IMR-90 (cell line): ENCODE measurements around the gene FAM163B.

Experiments
- BHLHE40 ChIP-seq: fragments of 150-350 bp; IDR thresholded peaks from 2 replicates; pipeline ENCODE4 v1.6.1; 2016; ENCODE audit warnings: mild to moderate bottlenecking, low read depth, low read length
- CEBPB ChIP-seq: IDR thresholded peaks from 2 replicates; pipeline ENCODE4 v1.6.1; 2012; ENCODE audit warnings: low read depth, low read length, improper control_type of control experiment
- CHD1 ChIP-seq: IDR thresholded peaks from 2 replicates; pipeline ENCODE4 v1.6.1; 2012; ENCODE audit warnings: low read depth, low read length, improper control_type of control experiment
- CTCF ChIP-seq: conservative IDR thresholded peaks from 2 replicates; pipeline ENCODE4 v1.5.1; 2012; ENCODE audit warnings: mild to moderate bottlenecking, low read depth, low read length, improper control_type of control experiment
- FOS ChIP-seq: fragments of 150-350 bp; IDR thresholded peaks from 2 replicates; pipeline ENCODE4 v1.6.1; 2016; ENCODE audit warnings: low read depth, low read length
- MXI1 ChIP-seq: IDR thresholded peaks from 2 replicates; pipeline ENCODE4 v1.6.1; 2012; ENCODE audit warnings: low read depth, mild to moderate bottlenecking, low read length, moderate library complexity, borderline replicate concordance
- POLR2A ChIP-seq: IDR thresholded peaks from 2 replicates; pipeline ENCODE4 v1.6.1; 2012; ENCODE audit warnings: mild to moderate bottlenecking, low read depth, low read length
- RAD21 ChIP-seq: IDR thresholded peaks from 2 replicates; pipeline ENCODE4 v1.6.1; 2012; ENCODE audit warnings: low read length, improper control_type of control experiment
- RFX5 ChIP-seq: IDR thresholded peaks from 2 replicates; pipeline ENCODE4 v1.8.0; 2012; ENCODE audit warnings: low read depth, mild to moderate bottlenecking, low read length, moderate library complexity
- SMC3 ChIP-seq: fragments of 150-350 bp; IDR thresholded peaks from 2 replicates; pipeline ENCODE4 v1.6.1; 2016; ENCODE audit warnings: low read depth, mild to moderate bottlenecking, antibody characterized with exemption, low read length, moderate library complexity
- USF2 ChIP-seq: fragments of 150-350 bp; IDR thresholded peaks from 2 replicates; pipeline ENCODE4 v1.6.1; 2017; ENCODE audit warnings: mild to moderate bottlenecking, antibody characterized with exemption, low read length, low read depth

DNA sequence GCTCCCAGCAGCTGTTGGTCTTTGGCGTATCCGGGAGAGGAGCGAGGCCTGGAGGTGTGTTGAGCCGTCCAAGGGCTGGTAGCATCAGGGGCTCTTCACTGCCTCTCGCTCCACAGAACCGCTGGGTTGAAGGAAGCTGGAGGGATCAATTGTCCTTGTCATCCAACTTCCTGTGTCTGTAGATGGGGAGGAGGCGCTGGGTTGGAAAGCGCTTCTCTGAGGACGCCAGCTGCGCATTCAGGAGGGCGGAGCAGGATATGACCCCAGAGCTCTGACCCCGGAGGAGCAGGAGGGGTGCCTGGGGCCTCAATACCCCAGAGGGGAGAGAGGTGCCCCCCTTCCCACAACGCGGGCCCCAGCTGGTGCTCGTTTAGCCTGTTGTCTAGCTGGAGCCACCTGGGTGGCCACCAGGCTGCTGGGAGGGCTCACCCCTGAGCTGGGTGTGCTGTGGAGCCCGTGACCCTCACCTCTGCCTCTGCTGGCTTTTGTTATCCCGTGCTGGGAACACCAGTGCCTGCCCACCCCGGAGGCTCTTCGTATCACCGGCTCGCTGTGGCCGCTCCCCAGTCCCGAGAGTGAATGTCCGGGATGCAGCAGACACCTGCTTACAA lies 25.0 kb upstream of the FAM163B start:
- TF ChIP-seq RAD21 (no peak), CTCF (no peak), POLR2A (no peak), BHLHE40 (no peak), USF2 (no peak), CHD1 (no peak), MXI1 (no peak), RFX5 (no peak), SMC3 (no peak), CEBPB (no peak), FOS (no peak)
